GM18505 (cell line): ENCODE measurements around the gene OVOL2.
"Not testable (repeated sequence)": the region's sequence is repeated elsewhere in the genome, so short reads cannot be mapped to it uniquely, and the experiment has no call there.

Source experiments
- ATAC-seq: cut with Tn5 transposase; IDR thresholded peaks from one replicate; pipeline ENCODE4 v1.9.1; 2021; ENCODE audit not compliant: unreplicated experiment
- POLR2A ChIP-seq: IDR thresholded peaks from 4 replicates; pipeline ENCODE4 v1.6.1; 2011; ENCODE audit warnings: borderline replicate concordance; ENCODE audit not compliant: insufficient read depth, insufficient read length; ENCODE audit errors: extremely low read depth

The OVOL2 gene

GRCh38 chr20:18057101-18057993 is at the start of gene OVOL2:
OVOL2 (minus strand) TSS chr20:18057916; CDS start chr20:18057634, 282 bp downstream.
- no peak for TF ChIP-seq POLR2A
- ATAC-seq, result no peak

GRCh38 chr20:18103497-18103896 is 45.8 kb upstream of the OVOL2 start:
- no peak for ATAC-seq
- no peak for TF ChIP-seq POLR2A

DNA sequence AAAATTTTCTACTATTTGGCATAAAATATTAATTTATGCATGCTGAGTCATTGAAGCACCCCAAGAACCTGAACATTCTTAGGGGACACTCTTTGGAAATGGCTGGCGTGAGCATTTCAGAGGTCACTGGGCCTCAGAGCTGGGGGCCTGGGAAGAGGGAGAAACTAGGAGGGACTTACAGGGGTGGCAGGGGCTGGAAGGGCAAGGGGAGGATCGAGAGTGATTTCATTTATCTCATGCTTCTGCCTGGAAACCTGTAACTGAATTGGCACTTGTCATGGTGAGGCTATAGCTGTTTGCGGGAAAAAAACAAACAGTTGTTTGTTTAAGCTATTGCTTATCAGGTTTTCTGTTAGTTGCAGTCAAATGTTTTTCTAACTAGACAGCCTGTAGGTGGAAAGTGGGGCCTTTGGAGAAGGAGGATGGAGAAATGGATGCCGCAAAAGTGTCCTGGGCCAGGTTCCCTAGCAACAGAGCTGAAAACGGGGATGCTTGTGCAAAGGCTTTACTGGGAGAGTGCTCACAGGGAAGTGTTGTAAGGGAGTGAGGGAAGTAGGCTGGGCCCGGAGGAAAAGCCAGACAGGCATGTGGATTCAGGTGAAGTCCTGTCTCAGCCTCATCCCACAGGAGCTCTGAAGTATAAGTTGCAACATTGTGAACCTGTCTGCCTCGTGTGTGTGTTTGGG is 43.6 kb upstream of the OVOL2 start:
- no peak for TF ChIP-seq POLR2A
- no peak for ATAC-seq

GRCh38 chr20:18100569-18100968 is 42.9 kb upstream of the OVOL2 start:
- ATAC-seq, result not testable (repeated sequence)

- no peak for TF ChIP-seq POLR2A
- ATAC-seq, result no peak
Measured at GRCh38 chr20:18094191-18094590, 36.5 kb upstream of the OVOL2 start.

GRCh38 chr20:18093388-18093787 is 35.7 kb upstream of the OVOL2 start:
- no peak for TF ChIP-seq POLR2A
- ATAC-seq, result no peak

DNA sequence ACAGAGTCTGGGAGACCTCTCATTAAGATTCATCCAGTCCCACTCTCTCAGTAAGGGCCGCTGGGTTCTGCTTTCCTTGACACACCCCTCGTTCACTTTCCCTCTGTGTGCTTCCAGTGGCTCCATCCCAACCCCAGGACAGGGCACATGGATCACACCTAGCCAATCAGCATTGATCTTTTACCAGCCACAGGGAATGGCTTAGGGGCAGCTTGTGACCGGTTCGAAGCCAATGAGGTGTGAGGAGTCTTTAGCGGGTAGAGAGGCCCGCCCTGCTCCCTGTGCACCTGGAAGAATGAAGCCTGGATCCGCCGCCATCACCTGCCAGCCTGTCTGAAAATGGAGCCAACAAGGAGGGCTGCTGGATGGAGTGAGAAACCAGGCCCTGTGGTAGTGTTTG is 35.2 kb upstream of the OVOL2 start:
- TF ChIP-seq POLR2A, result no peak
- ATAC-seq, result no peak

GRCh38 chr20:18091623-18092022 is 33.9 kb upstream of the OVOL2 start:
- no peak for ATAC-seq
- TF ChIP-seq POLR2A, result no peak

DNA sequence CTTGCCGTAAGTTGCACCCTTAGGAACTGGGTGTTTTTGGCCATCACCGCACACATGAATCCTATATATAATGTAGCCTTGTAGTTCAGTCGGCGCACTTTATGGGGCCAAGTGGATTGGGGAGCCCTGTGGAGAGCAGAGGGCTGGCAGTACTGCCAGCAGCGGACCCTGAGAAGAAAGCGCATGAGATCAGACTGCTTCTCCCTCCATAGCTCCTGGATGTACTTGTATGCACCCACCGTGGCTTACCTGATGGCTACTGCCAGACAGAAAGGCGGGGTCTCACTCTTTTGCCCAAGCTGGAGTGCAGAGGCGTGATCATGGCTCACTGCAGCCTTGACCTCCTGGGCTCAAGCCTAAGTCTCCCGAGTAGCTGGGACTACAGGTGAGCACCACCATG is 32.8 kb upstream of the OVOL2 start:
- TF ChIP-seq POLR2A, result no peak
- ATAC-seq, result no peak

- TF ChIP-seq POLR2A, result no peak
- no peak for ATAC-seq
Measured at GRCh38 chr20:18090044-18090443, 32.3 kb upstream of the OVOL2 start.

GRCh38 chr20:18088841-18089240 is 31.1 kb upstream of the OVOL2 start:
- ATAC-seq, result not testable (repeated sequence)

GRCh38 chr20:18088298-18088697 is 30.6 kb upstream of the OVOL2 start:
- not testable (repeated sequence) for ATAC-seq

DNA sequence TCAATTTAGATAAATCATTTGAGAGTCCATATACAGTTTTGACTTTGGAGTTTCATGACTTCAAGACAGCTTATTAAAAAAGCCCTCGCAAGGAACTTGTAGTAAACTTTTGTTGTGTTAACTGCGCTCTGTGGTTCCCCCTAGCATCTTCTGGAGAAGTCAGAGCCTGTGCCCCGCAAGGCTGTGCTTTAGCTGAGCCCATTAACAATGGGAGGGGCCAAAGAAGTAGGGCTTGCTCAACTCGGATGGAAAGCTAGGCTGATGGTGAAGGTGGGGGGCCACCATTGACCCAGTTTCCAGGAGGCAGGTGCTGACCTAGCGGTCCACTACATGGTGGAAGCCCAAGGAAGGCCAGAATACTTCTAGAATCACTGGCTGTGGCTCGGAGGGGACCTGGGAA is 29.3 kb upstream of the OVOL2 start:
- ATAC-seq, result no peak
- no peak for TF ChIP-seq POLR2A

DNA sequence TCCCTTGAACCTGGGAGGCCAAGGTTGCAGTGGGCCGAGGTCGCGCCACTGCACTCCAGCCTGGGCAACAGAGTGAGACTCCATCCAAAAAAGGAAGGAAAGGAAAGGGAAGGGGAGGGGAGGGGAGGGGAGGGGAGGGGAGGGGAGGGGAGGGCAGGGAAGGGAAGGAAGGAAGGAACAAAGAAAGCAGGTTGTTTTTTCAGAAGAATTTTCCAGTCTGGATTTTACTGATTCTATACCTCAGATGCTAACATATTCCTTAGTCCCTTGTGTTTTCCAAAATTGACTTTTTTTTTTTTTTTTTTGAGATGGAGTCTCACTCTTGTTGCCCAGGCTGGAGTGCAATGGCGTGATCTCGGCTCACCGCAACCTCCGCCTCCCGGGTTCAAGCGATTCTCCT is 23.1 kb upstream of the OVOL2 start:
- not testable (repeated sequence) for ATAC-seq
